ENCODE results near the gene PACSIN2. TPM values are rescaled to one million over a fixed set of nuclear protein-coding genes. Genes with fewer than 3 reads are reported as not detected.

PACSIN2 gene
- total and polyA plus RNA-seq, 8 donors = 45.1 to 109 (median 95.4) TPM

- TF ChIP-seq CTCF (IDR thresholded peaks at IDR 0.05) = no peak
- DNase-seq (peak in 1 of 6 donors; percentile 8), ATAC-seq (no peak), FAIRE-seq (no peak)
- Histone ChIP-seq H3K36me3 (peaks cover 0 to 26% (median 22%) of the 10 kb centered on the region in 3 donors), H3K27me3 (no peaks in the 10 kb centered on the region), H3K4me1 (peaks cover 33 to 50% (median 49%) of the 10 kb centered on the region in 3 donors), H3K4me3 (peak overlapping the region in 1 of 4 donors; percentile 42), H3K27ac (peak overlapping the region; percentile 83 to 96 (median 90)), H3K9me3 (no peaks in the 10 kb centered on the region)
- intact Hi-C loops (cut with DNase I) = no loop called here
- WGBS, 2 donors = 71 to 74% methylated on average over 8 of the region's 8 CpGs
Observed at GRCh38 chr22:42883121-42883520, 131.8 kb downstream of the PACSIN2 start.

GRCh38 chr22:42881982-42882656, 132.8 kb downstream of the PACSIN2 start:
- no peaks in the 10 kb centered on the region for H3K9me3 ChIP-seq
- peaks cover 25 to 44% (median 39%) of the 10 kb centered on the region in 3 donors for H3K4me1 ChIP-seq
- H3K27me3 ChIP-seq = no peaks in the 10 kb centered on the region
- H3K36me3 ChIP-seq = peaks cover 0 to 36% (median 31%) of the 10 kb centered on the region in 3 donors
- peak; percentile 65 to 79 (median 69) for ATAC-seq
- no peak for FAIRE-seq
- WGBS, 2 donors = 22 to 26% methylated on average over 10 of the region's 10 CpGs
- peak overlapping the region; percentile 83 to 96 (median 90) for H3K27ac ChIP-seq
- no peak for TF ChIP-seq CTCF (IDR thresholded peaks at IDR 0.05)
- intact Hi-C loops (cut with DNase I) = no loop called here
- peak overlapping the region in 3 of 4 donors; percentile 26 to 43 (median 42) for H3K4me3 ChIP-seq
- peak; percentile 84 to 95 (median 92) for DNase-seq

- Histone ChIP-seq H3K36me3 (peaks cover 0 to 44% (median 36%) of the 10 kb centered on the region in 3 donors), H3K27ac (peak overlapping the region; percentile 83 to 96 (median 90)), H3K27me3 (no peaks in the 10 kb centered on the region), H3K4me1 (peaks cover 18 to 36% (median 32%) of the 10 kb centered on the region in 3 donors), H3K9me3 (no peaks in the 10 kb centered on the region), H3K4me3 (peak overlapping the region in 3 of 4 donors; percentile 26 to 43 (median 42))
- ATAC-seq (peak in 3 of 4 donors; percentile 8 to 16 (median 16)), DNase-seq (peak in 4 of 6 donors; percentile 48 to 76 (median 64)), FAIRE-seq (no peak)
- 36 to 43% methylated on average over 12 of the region's 12 CpGs for WGBS, 2 donors
- intact Hi-C loops (cut with DNase I) = no loop called here
- no peak for TF ChIP-seq CTCF (IDR thresholded peaks at IDR 0.05)
Observed at GRCh38 chr22:42881298-42881697, 133.7 kb downstream of the PACSIN2 start.

- peak; percentile 54 to 77 (median 72) for DNase-seq
- Histone ChIP-seq H3K36me3 (peaks cover 0 to 49% (median 41%) of the 10 kb centered on the region in 3 donors), H3K4me1 (peaks cover 14 to 31% (median 30%) of the 10 kb centered on the region in 3 donors), H3K27ac (peak overlapping the region; percentile 83 to 96 (median 90)), H3K9me3 (no peaks in the 10 kb centered on the region), H3K27me3 (no peaks in the 10 kb centered on the region), H3K4me3 (peak overlapping the region in 3 of 4 donors; percentile 26 to 43 (median 42))
- 43 to 47% methylated on average over 8 of the region's 8 CpGs for WGBS, 2 donors
- no peak for TF ChIP-seq CTCF (IDR thresholded peaks at IDR 0.05)
- ATAC-seq = peak; percentile 27 to 55 (median 52)
- no peak for FAIRE-seq
- intact Hi-C loops (cut with DNase I) = no loop called here
Observed at GRCh38 chr22:42880815-42881214, 134.1 kb downstream of the PACSIN2 start.

All from pancreas (tissue), 10 donors.